ENCODE results near the gene GAL3ST2.

GRCh38 chr2:241755166-241755565, 21.5 kb upstream of the GAL3ST2 start:
- TF ChIP-seq CTCF (IDR thresholded peaks at IDR 0.05), result no peak
- TF ChIP-seq POLR2A (IDR thresholded peaks at IDR 0.05), result no peak
